Measurements from ENCODE around the gene HSPB6.

DNA sequence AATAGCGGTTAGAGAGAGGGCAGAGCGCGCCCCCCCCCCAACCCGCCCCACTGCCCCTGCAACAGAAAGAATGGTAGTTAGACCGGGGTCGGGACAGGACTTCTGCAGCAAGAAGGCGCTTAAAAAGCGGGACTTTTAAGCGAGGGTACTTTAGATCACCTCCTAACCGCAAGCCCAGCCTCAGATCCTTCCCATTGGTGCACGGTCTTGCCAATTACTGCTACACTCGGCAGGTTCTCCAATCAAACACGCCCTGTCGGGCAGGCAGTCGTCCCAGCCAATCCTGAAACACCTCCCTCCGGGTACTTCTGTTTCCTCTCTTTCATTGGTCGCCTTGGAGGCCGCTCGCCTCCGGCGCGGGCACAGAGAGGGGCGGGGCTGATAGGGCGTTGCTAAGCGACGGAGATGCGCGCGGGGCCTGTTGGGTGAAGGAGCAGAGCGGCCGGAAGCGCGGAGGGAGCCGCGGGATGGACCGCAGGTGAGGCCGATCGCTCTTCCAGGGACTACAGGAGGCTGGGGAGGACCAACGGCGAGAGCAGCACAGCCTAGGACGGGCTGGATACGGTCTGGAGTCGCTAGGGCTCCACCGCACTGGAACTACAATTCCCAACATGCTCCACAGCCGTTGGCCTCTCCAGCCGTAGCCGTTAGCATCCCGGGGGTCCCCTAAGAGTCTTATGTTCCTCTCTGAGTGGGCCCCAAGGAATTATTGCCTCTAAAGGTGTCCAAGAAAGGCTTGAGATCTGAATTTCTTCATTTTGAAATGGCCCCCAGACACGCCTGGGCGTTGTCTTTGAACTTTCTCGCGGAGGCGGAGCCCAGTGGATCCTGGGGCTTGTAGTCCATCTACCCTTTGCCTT, 1.1 kb upstream of the HSPB6 start, which contains the start of gene PROSER3:
- peak; percentile 100 for TF ChIP-seq SP1 (IDR thresholded peaks at IDR 0.05)
- TF ChIP-seq TAF1 (conservative IDR thresholded peaks at IDR 0.05) = no peak
- peak in 1 of 2 donors; percentile 74 for TF ChIP-seq GABPA (IDR thresholded peaks at IDR 0.05 in 1 of 2, conservative IDR thresholded peaks at IDR 0.05 in 1 of 2)
